Lower leg skin (tissue), 4 donors: ENCODE data around the gene CPSF7. TPM values are rescaled to one million over a fixed set of nuclear protein-coding genes. Genes with fewer than 3 reads are reported as not detected.
"Not testable (repeated sequence)": the region's sequence is repeated elsewhere in the genome, so short reads cannot be mapped to it uniquely, and the experiment has no call there.

Experiments
- DNase-seq, 2 donors: peaks; one replicate each; pipeline ENCODE4 v3.0.0-alpha.2; 2019; ENCODE audit warnings: low spot score in 2 of 2
- H3K4me3 ChIP-seq: fragments of 200-600 bp; sonication (generic); 2 replicates; pipeline ENCODE4 v1.5.1; 2017; ENCODE audit warnings: mild to moderate bottlenecking, low read depth; ENCODE audit not compliant: poor library complexity, severe bottlenecking
- CTCF ChIP-seq, 3 donors: fragments of 450-650 bp; IDR thresholded peaks; one replicate each; pipeline ENCODE4 v1.5.1; 2016; ENCODE audit warnings: antibody characterized with exemption in 3 of 3, mild to moderate bottlenecking in 3 of 3, moderate library complexity in 2 of 3
- POLR2A ChIP-seq, 2 donors: fragments of 450-650 bp; IDR thresholded peaks; one replicate each; pipeline ENCODE4 v1.6.1; 2016 to 2017; ENCODE audit warnings: antibody characterized with exemption in 2 of 2, mild to moderate bottlenecking in 1 of 2, moderate library complexity in 1 of 2
- WGBS, 2 donors: methylation state at CpG; one replicate each; pipeline ENCODE4 v1.1.5; 2018; 5-methylcytosine and 5-hydroxymethylcytosine counted together
- intact Hi-C: fragments of 100-400 bp; cut with DNase I; formaldehyde crosslinking; loops from one replicate; pipeline ENCODE4 v1.15.0; 2023; ENCODE audit warnings: low total_unique reads
- total RNA-seq, 4 donors: library from RNA; depleted of rRNA; stranded (reverse); fragments of >200 nt; gene quantifications; one replicate each; pipeline ENCODE4 v1.1.0, GENCODE V29; 2016

Gene CPSF7
- total RNA-seq, 4 donors from 2014 or later: 47.1 to 58.2 (median 48.9) TPM

- no peak overlapping the region for H3K4me3 ChIP-seq
- WGBS, 2 donors: 86 to 92% methylated on average over 2 of the region's 2 CpGs
- intact Hi-C loops: no loop called here
- TF ChIP-seq POLR2A (IDR thresholded peaks at IDR 0.05): no peak
- TF ChIP-seq CTCF (IDR thresholded peaks at IDR 0.05): no peak
- DNase-seq: no peak
Measured at GRCh38 chr11:61401173-61401572, 28.6 kb downstream of the CPSF7 start.

GRCh38 chr11:61392981-61393595 is 36.7 kb downstream of the CPSF7 start:
- WGBS, 2 donors: 3 to 4% methylated on average over 15 of the region's 15 CpGs
- no peak for DNase-seq
- intact Hi-C loops: no loop called here
- TF ChIP-seq POLR2A (IDR thresholded peaks at IDR 0.05) (no peak), CTCF (IDR thresholded peaks at IDR 0.05) (no peak)
- peak overlapping the region; percentile 63 for H3K4me3 ChIP-seq

- intact Hi-C loops: no loop called here
- 90 to 93% methylated on average over 1 of the region's 1 CpG for WGBS, 2 donors
- no peak overlapping the region for H3K4me3 ChIP-seq
- TF ChIP-seq POLR2A (IDR thresholded peaks at IDR 0.05): no peak
- no peak for TF ChIP-seq CTCF (IDR thresholded peaks at IDR 0.05)
- no peak for DNase-seq
Measured at GRCh38 chr11:61390161-61390560, 39.6 kb downstream of the CPSF7 start.

GRCh38 chr11:61384271-61385242 is 45.2 kb downstream of the CPSF7 start:
- no peak for DNase-seq
- 69 to 72% methylated on average over 15 of the region's 15 CpGs for WGBS, 2 donors
- intact Hi-C loops: loop anchor here (5.0 to 10.0 kb wide), 2 partner anchors 47 to 130 kb away; no protein-coding TSS in a partner anchor
- TF ChIP-seq POLR2A (IDR thresholded peaks at IDR 0.05) (no peak), CTCF (IDR thresholded peaks at IDR 0.05) (no peak)
- H3K4me3 ChIP-seq: no peak overlapping the region

- not testable (repeated sequence) for DNase-seq, H3K4me3 ChIP-seq
- 95 to 97% methylated on average over 5 of the region's 5 CpGs for WGBS, 2 donors
- intact Hi-C loops: loop anchor here (10.0 kb wide), 1 partner anchor 129 kb away; no protein-coding TSS in a partner anchor
Measured at GRCh38 chr11:61383859-61384258, 45.9 kb downstream of the CPSF7 start.

- DNase-seq: no peak
- WGBS, 2 donors: 93 to 94% methylated on average over 9 of the region's 9 CpGs
- no peak overlapping the region for H3K4me3 ChIP-seq
- intact Hi-C loops: loop anchor here (10.0 kb wide), 1 partner anchor 126 kb away; no protein-coding TSS in a partner anchor
- no peak for TF ChIP-seq CTCF (IDR thresholded peaks at IDR 0.05)
- TF ChIP-seq POLR2A (IDR thresholded peaks at IDR 0.05): no peak
Measured at GRCh38 chr11:61380884-61381283, 48.9 kb downstream of the CPSF7 start.
